ENCODE measurements around the gene TBC1D1.

TBC1D1 gene

GRCh38 chr4:37936889-37937498 is 46.1 kb downstream of the TBC1D1 start:
- TF ChIP-seq CTCF (IDR thresholded peaks at IDR 0.05; ENCODE audit: control insufficient read depth, extremely low read depth, insufficient read depth): no peak
- no peak overlapping the region for H3K4me3 ChIP-seq (ENCODE audit: low read depth, low read length)
- peak; percentile 27 for DNase-seq (ENCODE audit: low read depth)

- TF ChIP-seq CTCF (IDR thresholded peaks at IDR 0.05; ENCODE audit: control insufficient read depth, extremely low read depth, insufficient read depth): no peak
- H3K4me3 ChIP-seq (ENCODE audit: low read depth, low read length): no peak overlapping the region
- DNase-seq (ENCODE audit: low read depth): no peak
Observed at GRCh38 chr4:37938208-37938607, 47.3 kb downstream of the TBC1D1 start.

DNA sequence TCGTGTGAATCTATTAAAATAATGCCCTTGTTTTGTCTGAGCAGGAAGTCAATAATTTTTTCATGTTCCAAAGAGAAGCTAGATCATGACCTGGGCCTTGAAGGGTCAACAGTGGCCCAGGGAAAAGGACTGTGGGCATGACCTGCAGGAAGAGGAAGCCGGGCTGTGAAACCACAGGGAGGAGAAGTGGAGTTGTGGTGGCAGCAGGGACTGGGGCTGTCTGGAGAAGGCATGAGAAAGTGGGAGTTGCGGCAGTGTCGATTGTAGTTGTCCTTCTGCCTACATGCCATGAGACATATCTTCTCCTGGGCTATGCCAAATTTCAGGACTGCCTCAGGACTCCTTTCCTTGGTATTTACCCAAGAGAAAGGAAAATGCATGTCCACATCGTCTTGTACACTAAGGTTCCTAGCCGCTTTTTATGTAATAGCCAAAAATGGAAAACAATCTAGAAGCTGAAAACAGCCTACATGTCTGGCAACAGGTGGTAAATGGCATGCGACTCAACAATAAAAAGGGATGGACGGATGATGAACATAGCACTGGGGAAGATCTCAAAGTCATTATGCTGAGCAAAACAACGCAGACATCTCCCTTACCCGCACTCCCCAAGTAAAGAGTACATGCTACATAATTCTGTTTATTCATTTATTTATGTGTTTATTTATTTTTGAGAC is 55.8 kb downstream of the TBC1D1 start:
- H3K4me3 ChIP-seq (ENCODE audit: low read depth, low read length): no peak overlapping the region
- TF ChIP-seq CTCF (IDR thresholded peaks at IDR 0.05; ENCODE audit: control insufficient read depth, extremely low read depth, insufficient read depth): no peak
- DNase-seq (ENCODE audit: low read depth): no peak

DNA sequence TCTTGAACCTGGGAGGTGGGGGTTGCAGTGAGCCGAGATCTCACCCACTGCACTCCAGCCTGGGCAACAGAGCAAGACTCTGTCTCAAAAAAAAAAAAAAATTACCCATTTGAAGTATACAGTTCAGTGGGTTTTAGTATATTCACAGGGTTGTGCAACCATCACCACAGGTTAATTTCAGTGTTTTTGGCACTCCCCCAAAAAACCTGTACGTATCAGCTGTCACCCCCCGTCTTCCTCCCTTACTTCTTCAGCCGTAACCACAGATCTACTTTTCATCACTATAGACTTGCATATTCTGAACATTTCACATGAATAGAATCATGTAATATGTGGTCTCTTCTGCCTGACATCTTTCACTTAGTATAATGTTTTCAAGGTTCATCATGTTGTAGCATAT is 57.7 kb downstream of the TBC1D1 start:
- TF ChIP-seq CTCF (IDR thresholded peaks at IDR 0.05; ENCODE audit: control insufficient read depth, extremely low read depth, insufficient read depth): no peak

DNA sequence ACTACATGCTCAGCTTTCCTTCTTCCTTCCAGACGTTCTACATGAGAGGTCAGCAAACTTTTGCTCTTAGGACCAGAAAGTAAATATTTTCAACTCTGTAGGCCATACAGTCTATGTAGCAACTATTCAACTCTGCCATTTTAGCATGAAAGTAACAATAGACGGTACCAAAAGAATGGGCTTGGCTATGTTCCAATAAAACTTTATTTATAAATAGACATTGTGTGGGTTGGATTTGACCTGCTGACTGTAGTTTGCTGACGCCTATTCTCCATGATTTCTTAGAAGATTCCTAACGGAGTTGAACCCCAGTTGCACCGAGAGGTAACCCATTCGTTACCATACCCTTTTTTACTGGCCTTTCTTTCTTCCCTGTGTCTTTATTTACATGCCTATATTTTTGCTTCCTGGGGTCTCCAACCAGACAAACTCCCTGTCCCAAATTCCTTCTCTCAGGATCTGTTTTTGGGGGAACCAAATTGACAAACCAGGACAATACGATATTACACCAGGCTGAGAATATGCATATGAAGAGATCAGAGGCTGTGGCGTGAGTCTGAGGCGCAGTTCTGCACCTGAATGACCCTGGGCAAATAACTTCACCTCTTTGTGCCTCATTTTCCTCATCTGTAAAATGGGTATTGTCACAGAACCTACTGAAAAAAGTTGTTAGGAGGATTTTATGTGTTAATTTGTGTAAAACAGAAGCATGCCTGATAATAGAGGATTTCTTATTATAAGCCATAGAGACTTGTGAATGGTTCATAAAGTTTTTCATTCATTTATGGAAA is 58.9 kb downstream of the TBC1D1 start:
- H3K4me3 ChIP-seq (ENCODE audit: low read depth, low read length): no peak overlapping the region
- no peak for DNase-seq (ENCODE audit: low read depth)
- TF ChIP-seq CTCF (IDR thresholded peaks at IDR 0.05; ENCODE audit: control insufficient read depth, extremely low read depth, insufficient read depth): no peak

More for the DNA sequence above, 57.7 kb downstream of the TBC1D1 start:
- no peak for DNase-seq (ENCODE audit: low read depth)
- H3K4me3 ChIP-seq (ENCODE audit: low read depth, low read length): no peak overlapping the region

GRCh38 chr4:37951461-37952352 is 60.8 kb downstream of the TBC1D1 start:
- no peak for TF ChIP-seq CTCF (IDR thresholded peaks at IDR 0.05; ENCODE audit: control insufficient read depth, extremely low read depth, insufficient read depth)
- no peak overlapping the region for H3K4me3 ChIP-seq (ENCODE audit: low read depth, low read length)
- DNase-seq (ENCODE audit: low read depth): peak; percentile 67
